WTC11 (cell line): ENCODE results near the gene PGP. TPM values are rescaled to one million over a fixed set of nuclear protein-coding genes. Genes with fewer than 3 reads are reported as not detected.

Experiments
- ATAC-seq: fragments of 200-7000 bp; cut with Tn5 transposase; 2 replicates; pipeline ENCODE4 v1.10.0; 2021; ENCODE audit warnings: mild to moderate bottlenecking, moderate library complexity
- CTCF ChIA-PET: fragments of 300-600 bp; sonication (Branson Sonifier 250); formaldehyde crosslinking; loops from one replicate; lab custom pipeline; 2021; ENCODE audit warnings: antibody characterized with exemption; lab: Charles Lee
- POLR2A ChIA-PET: fragments of 350-600 bp; sonication (Branson Sonifier 250); formaldehyde crosslinking; loops from one replicate; lab custom pipeline; 2021; ENCODE audit warnings: antibody characterized with exemption; lab: Charles Lee
- DNase-seq: peaks from one replicate; pipeline ENCODE4 v3.0.0; 2021; ENCODE audit warnings: low spot score
- H3K27ac Mint-ChIP-seq: 2 replicates; pipeline ENCODE4 v1.8.0; 2021; ENCODE audit warnings: mixed read lengths
- H3K27me3 Mint-ChIP-seq: 2 replicates; pipeline ENCODE4 v1.8.0; 2021; ENCODE audit warnings: low read depth, mild to moderate bottlenecking, moderate library complexity, mixed read lengths
- H3K36me3 Mint-ChIP-seq: 2 replicates; pipeline ENCODE4 v1.8.0; 2021; ENCODE audit warnings: mixed read lengths
- H3K4me1 Mint-ChIP-seq: 2 replicates; pipeline ENCODE4 v1.8.0; 2022; ENCODE audit warnings: mixed read lengths
- H3K4me3 Mint-ChIP-seq: 2 replicates; pipeline ENCODE4 v1.8.0; 2021; ENCODE audit warnings: mild to moderate bottlenecking, moderate library complexity, mixed read lengths
- H3K9me3 Mint-ChIP-seq: 2 replicates; pipeline ENCODE4 v1.8.0; 2021; ENCODE audit warnings: mixed read lengths
- CREB1 ChIP-seq: sonication (generic); formaldehyde crosslinking; IDR thresholded peaks from 2 replicates; pipeline ENCODE4 v1.8.0; 2023; ENCODE audit warnings: mild to moderate bottlenecking, missing genetic modification reagents
- CREM ChIP-seq: sonication (generic); formaldehyde crosslinking; IDR thresholded peaks from 2 replicates; pipeline ENCODE4 v1.8.1; 2022; ENCODE audit warnings: mild to moderate bottlenecking, missing genetic modification reagents, moderate library complexity
- CTCF ChIP-seq: fragments of 200-600 bp; IDR thresholded peaks from 2 replicates; pipeline ENCODE4 v1.8.0; 2022; ENCODE audit warnings: antibody characterized with exemption
- ELF4 ChIP-seq: sonication (generic); formaldehyde crosslinking; IDR thresholded peaks from 2 replicates; pipeline ENCODE4 v1.8.1; 2022; ENCODE audit warnings: low read depth, mild to moderate bottlenecking, moderate library complexity, missing genetic modification reagents
- FOXK1 ChIP-seq: sonication (generic); formaldehyde crosslinking; IDR thresholded peaks from 2 replicates; pipeline ENCODE4 v1.8.0; 2022; ENCODE audit warnings: mild to moderate bottlenecking, moderate library complexity, missing genetic modification reagents
- FOXP4 ChIP-seq: sonication (generic); formaldehyde crosslinking; IDR thresholded peaks from 2 replicates; pipeline ENCODE4 v1.8.0; 2022; ENCODE audit warnings: mild to moderate bottlenecking, missing genetic modification reagents
- GRHL2 ChIP-seq: fragments of 250-450 bp; sonication (Bioruptor Pico); IDR thresholded peaks from 2 replicates; pipeline ENCODE4 v1.8.0; 2022; ENCODE audit warnings: mild to moderate bottlenecking, moderate library complexity; ENCODE audit not compliant: insufficient replicate concordance, severe bottlenecking
- GTF2I ChIP-seq: fragments of 250-450 bp; sonication (Bioruptor Pico); conservative IDR thresholded peaks from 2 replicates; pipeline ENCODE4 v1.4.0; 2021; ENCODE audit warnings: mild to moderate bottlenecking
- JAZF1 ChIP-seq: fragments of 250-450 bp; sonication (Bioruptor Pico); IDR thresholded peaks from 2 replicates; pipeline ENCODE4 v1.9.0; 2021; ENCODE audit warnings: moderate library complexity, mild to moderate bottlenecking, inconsistent platforms
- KAT7 ChIP-seq: sonication (generic); formaldehyde crosslinking; IDR thresholded peaks from 2 replicates; pipeline ENCODE4 v1.8.1; 2023; ENCODE audit warnings: missing genetic modification reagents, mild to moderate bottlenecking, borderline replicate concordance
- MAX ChIP-seq: sonication (generic); formaldehyde crosslinking; IDR thresholded peaks from 2 replicates; pipeline ENCODE4 v1.8.0; 2022; ENCODE audit warnings: mild to moderate bottlenecking, missing genetic modification reagents
- MYBL2 ChIP-seq: sonication (generic); formaldehyde crosslinking; IDR thresholded peaks from 2 replicates; pipeline ENCODE4 v1.8.1; 2023; ENCODE audit warnings: mild to moderate bottlenecking, moderate library complexity, missing genetic modification reagents
- NFATC4 ChIP-seq: fragments of 250-450 bp; sonication (Bioruptor Pico); IDR thresholded peaks from 2 replicates; pipeline ENCODE4 v1.9.0; 2021; ENCODE audit warnings: mild to moderate bottlenecking
- NFE2L1 ChIP-seq: sonication (generic); formaldehyde crosslinking; IDR thresholded peaks from 2 replicates; pipeline ENCODE4 v1.8.1; 2023; ENCODE audit warnings: missing genetic modification reagents
- NR2C2 ChIP-seq: sonication (generic); formaldehyde crosslinking; IDR thresholded peaks from 2 replicates; pipeline ENCODE4 v1.8.0; 2022; ENCODE audit warnings: mild to moderate bottlenecking, missing genetic modification reagents
- NR3C1 ChIP-seq: sonication (generic); formaldehyde crosslinking; conservative IDR thresholded peaks from 2 replicates; pipeline ENCODE4 v1.8.1; 2023; ENCODE audit warnings: low read depth, mild to moderate bottlenecking, missing genetic modification reagents
- PRRX2 ChIP-seq: fragments of 250-450 bp; sonication (Bioruptor Pico); IDR thresholded peaks from 2 replicates; pipeline ENCODE4 v1.8.0; 2021; ENCODE audit warnings: mild to moderate bottlenecking
- SMAD3 ChIP-seq: sonication (generic); formaldehyde crosslinking; IDR thresholded peaks from 2 replicates; pipeline ENCODE4 v1.8.0; 2022; ENCODE audit warnings: missing genetic modification reagents, mild to moderate bottlenecking, borderline replicate concordance
- TCF7 ChIP-seq: sonication (generic); formaldehyde crosslinking; IDR thresholded peaks from 2 replicates; pipeline ENCODE4 v1.8.0; 2022; ENCODE audit warnings: mild to moderate bottlenecking, low read depth, missing genetic modification reagents, moderate library complexity
- ZNF138 ChIP-seq: sonication (generic); formaldehyde crosslinking; conservative IDR thresholded peaks from 2 replicates; pipeline ENCODE4 v1.8.1; 2022; ENCODE audit warnings: mild to moderate bottlenecking, moderate library complexity, missing genetic modification reagents
- ZNF219 ChIP-seq: sonication (generic); formaldehyde crosslinking; IDR thresholded peaks from 2 replicates; pipeline ENCODE4 v1.8.0; 2023; ENCODE audit warnings: missing genetic modification reagents, mild to moderate bottlenecking, borderline replicate concordance
- ZNF263 ChIP-seq: sonication (generic); formaldehyde crosslinking; IDR thresholded peaks from 2 replicates; pipeline ENCODE4 v1.8.1; 2022; ENCODE audit warnings: low read depth, mild to moderate bottlenecking, moderate library complexity, missing genetic modification reagents
- ZNF281 ChIP-seq: sonication (generic); formaldehyde crosslinking; IDR thresholded peaks from 2 replicates; pipeline ENCODE4 v1.8.0; 2023; ENCODE audit warnings: mild to moderate bottlenecking, missing genetic modification reagents
- ZSCAN18 ChIP-seq: fragments of 250-450 bp; sonication (Bioruptor Pico); IDR thresholded peaks from 2 replicates; pipeline ENCODE4 v2.1.2; 2022; ENCODE audit warnings: mild to moderate bottlenecking, moderate library complexity
- total RNA-seq: library from RNA; stranded (reverse); gene quantifications from 3 replicates; pipeline ENCODE4 v1.2.3, GENCODE V29; 2021

PGP gene
- total RNA-seq, 1 experiment from 2014 or later, result 39.5 TPM

- no peak for TF ChIP-seq ZNF263 (CRISPR knock-in tag)
Observed at GRCh38 chr16:2186505-2186904, 28.1 kb downstream of the PGP start (continued).

- TF ChIP-seq FOXP4 (no peak), GTF2I (no peak), JAZF1 (no peak), TCF7 (CRISPR knock-in tag) (no peak), SMAD3 (CRISPR knock-in tag) (no peak), CREB1 (CRISPR knock-in tag) (no peak), ELF4 (CRISPR knock-in tag) (no peak), NFATC4 (CRISPR knock-in tag) (no peak), GRHL2 (no peak), NR3C1 (CRISPR knock-in tag) (no peak)
- no peaks in the 10 kb centered on the region for H3K27me3 Mint-ChIP-seq
- H3K27ac Mint-ChIP-seq, result 0 out of 2 replicates have a peak overlapping the region, but pooled peaks have one; percentile 41
- no peak for DNase-seq
- no peaks in the 10 kb centered on the region for H3K9me3 Mint-ChIP-seq
- ATAC-seq, result no peak
- CTCF ChIA-PET, result interaction anchor here (5.7 kb wide), 1 partner anchor 8 kb away, joined by 24 read pairs; no protein-coding TSS in a partner anchor
- H3K4me3 Mint-ChIP-seq, result no peak overlapping the region
- H3K36me3 Mint-ChIP-seq, result no peaks in the 10 kb centered on the region
- 0 out of 2 replicates have a peak, but pooled peaks cover 3% of the 10 kb centered on the region for H3K4me1 Mint-ChIP-seq
- POLR2A ChIA-PET, result no interaction called here
Observed at GRCh38 chr16:2186064-2186463, 28.6 kb downstream of the PGP start.

- Mint-ChIP-seq H3K27me3 (no peaks in the 10 kb centered on the region), H3K36me3 (no peaks in the 10 kb centered on the region), H3K9me3 (no peaks in the 10 kb centered on the region), H3K27ac (no peak overlapping the region), H3K4me3 (no peak overlapping the region), H3K4me1 (0 out of 2 replicates have a peak, but pooled peaks cover 3% of the 10 kb centered on the region)
- POLR2A ChIA-PET, result no interaction called here
- no peak for TF ChIP-seq ZNF281
- TF ChIP-seq ZNF138 (CRISPR knock-in tag), result no peak
- no peak for TF ChIP-seq PRRX2
- no peak for ATAC-seq
- CTCF ChIA-PET, result interaction anchor here (5.7 kb wide), 1 partner anchor 9 kb away, joined by 24 read pairs; no protein-coding TSS in a partner anchor
- no peak for DNase-seq
Observed at GRCh38 chr16:2184962-2185361, 29.7 kb downstream of the PGP start.

GRCh38 chr16:2184346-2184745 lies 30.3 kb downstream of the PGP start:
- ChIA-PET CTCF (interaction anchor here (5.7 kb wide), 1 partner anchor 10 kb away, joined by 24 read pairs; no protein-coding TSS in a partner anchor), POLR2A (no interaction called here)
- no peak overlapping the region for H3K4me3 Mint-ChIP-seq
- H3K36me3 Mint-ChIP-seq, result no peaks in the 10 kb centered on the region
- no peaks in the 10 kb centered on the region for H3K9me3 Mint-ChIP-seq
- 0 out of 2 replicates have a peak overlapping the region, but pooled peaks have one; percentile 78 for H3K27ac Mint-ChIP-seq
- H3K27me3 Mint-ChIP-seq, result no peaks in the 10 kb centered on the region
- ATAC-seq, result no peak
- H3K4me1 Mint-ChIP-seq, result 0 out of 2 replicates have a peak, but pooled peaks cover 3% of the 10 kb centered on the region
- DNase-seq, result no peak
- TF ChIP-seq NR2C2 (CRISPR knock-in tag) (no peak), MYBL2 (no peak), NFE2L1 (CRISPR knock-in tag) (no peak), CTCF (no peak), SMAD3 (CRISPR knock-in tag) (no peak), NFATC4 (CRISPR knock-in tag) (no peak), CREM (CRISPR knock-in tag) (no peak), KAT7 (CRISPR knock-in tag) (no peak), FOXK1 (no peak), MAX (CRISPR knock-in tag) (no peak), ZNF219 (CRISPR knock-in tag) (no peak), ZSCAN18 (CRISPR knock-in tag) (no peak), NR3C1 (CRISPR knock-in tag) (no peak)
